BJ (cell line): Measurements from ENCODE around the gene ZFYVE26. TPM values are rescaled to one million over a fixed set of nuclear protein-coding genes. Genes with fewer than 3 reads are reported as not detected.

Experiments used
- CTCF ChIA-PET: fragments of 350-600 bp; formaldehyde crosslinking; extraction: SDS; loops from one replicate; lab custom pipeline; 2021; ENCODE audit warnings: antibody characterized with exemption, inconsistent platforms; lab: Yijun Ruan, JAX
- POLR2A ChIA-PET: fragments of 300-600 bp; sonication (Branson Sonifier 250); formaldehyde crosslinking; extraction: SDS; loops from one replicate; lab custom pipeline; 2021; ENCODE audit warnings: antibody characterized with exemption; lab: Charles Lee
- DNase-seq: peaks from one replicate; pipeline ENCODE4 v3.0.0-alpha.2; 2011; ENCODE audit warnings: low read depth
- H3K27me3 ChIP-seq: 2 replicates; pipeline ENCODE4 v1.6.0; 2011; ENCODE audit warnings: low read length; ENCODE audit not compliant: control insufficient read depth, insufficient read depth
- H3K36me3 ChIP-seq: 2 replicates; pipeline ENCODE4 v1.5.1; 2011; ENCODE audit warnings: low read length; ENCODE audit not compliant: control insufficient read depth, insufficient read depth
- H3K4me3 ChIP-seq: 2 replicates; pipeline ENCODE4 v1.5.1; 2011; ENCODE audit warnings: low read depth, mild to moderate bottlenecking, control low read depth, low read length
- polyA minus RNA-seq: library from RNA; depleted of rRNA, polyadenylated mRNA; stranded (reverse); fragments of >200 nt; gene quantifications from 2 replicates; pipeline ENCODE4 v1.2.3, GENCODE V29; 2011; rRNA and poly(A)+ RNA removed
- polyA plus RNA-seq: library from polyadenylated mRNA; depleted of rRNA; stranded (reverse); fragments of >200 nt; gene quantifications from 2 replicates; pipeline ENCODE4 v1.2.3, GENCODE V29; 2011; rRNA removed
- TF ChIP-seq, protein P1 (sequence below): IDR thresholded peaks from 2 replicates; pipeline ENCODE4 v1.5.1; 2011; ENCODE audit warnings: low read depth, mild to moderate bottlenecking, control low read depth, inconsistent platforms, low read length, moderate library complexity; ENCODE audit not compliant: insufficient read depth

ZFYVE26 gene
- polyA plus RNA-seq = 11.7 and 14.2 TPM in 2 replicates
- polyA minus RNA-seq = 24.1 and 30.3 TPM in 2 replicates

- ChIA-PET POLR2A (no interaction called here), CTCF (interaction anchor here (0.6 kb wide), 2 partner anchors 388 to 419 kb away, joined by 3 read pairs; no protein-coding TSS in a partner anchor)
- TF ChIP-seq, protein P1, sequence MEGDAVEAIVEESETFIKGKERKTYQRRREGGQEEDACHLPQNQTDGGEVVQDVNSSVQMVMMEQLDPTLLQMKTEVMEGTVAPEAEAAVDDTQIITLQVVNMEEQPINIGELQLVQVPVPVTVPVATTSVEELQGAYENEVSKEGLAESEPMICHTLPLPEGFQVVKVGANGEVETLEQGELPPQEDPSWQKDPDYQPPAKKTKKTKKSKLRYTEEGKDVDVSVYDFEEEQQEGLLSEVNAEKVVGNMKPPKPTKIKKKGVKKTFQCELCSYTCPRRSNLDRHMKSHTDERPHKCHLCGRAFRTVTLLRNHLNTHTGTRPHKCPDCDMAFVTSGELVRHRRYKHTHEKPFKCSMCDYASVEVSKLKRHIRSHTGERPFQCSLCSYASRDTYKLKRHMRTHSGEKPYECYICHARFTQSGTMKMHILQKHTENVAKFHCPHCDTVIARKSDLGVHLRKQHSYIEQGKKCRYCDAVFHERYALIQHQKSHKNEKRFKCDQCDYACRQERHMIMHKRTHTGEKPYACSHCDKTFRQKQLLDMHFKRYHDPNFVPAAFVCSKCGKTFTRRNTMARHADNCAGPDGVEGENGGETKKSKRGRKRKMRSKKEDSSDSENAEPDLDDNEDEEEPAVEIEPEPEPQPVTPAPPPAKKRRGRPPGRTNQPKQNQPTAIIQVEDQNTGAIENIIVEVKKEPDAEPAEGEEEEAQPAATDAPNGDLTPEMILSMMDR = no peak
- DNase-seq = peak; percentile 83
- Histone ChIP-seq H3K36me3 (no peaks in the 10 kb centered on the region), H3K27me3 (no peaks in the 10 kb centered on the region), H3K4me3 (peak within 1 kb of the TSS; percentile 81)
These were observed at the start of gene ZFYVE26 for GRCh38 chr14:67816326-67817002. Gene ZFYVE26, minus strand, starts transcription at chr14:67816590. Its CDS starts 627 bp downstream, at chr14:67815963.

DNA sequence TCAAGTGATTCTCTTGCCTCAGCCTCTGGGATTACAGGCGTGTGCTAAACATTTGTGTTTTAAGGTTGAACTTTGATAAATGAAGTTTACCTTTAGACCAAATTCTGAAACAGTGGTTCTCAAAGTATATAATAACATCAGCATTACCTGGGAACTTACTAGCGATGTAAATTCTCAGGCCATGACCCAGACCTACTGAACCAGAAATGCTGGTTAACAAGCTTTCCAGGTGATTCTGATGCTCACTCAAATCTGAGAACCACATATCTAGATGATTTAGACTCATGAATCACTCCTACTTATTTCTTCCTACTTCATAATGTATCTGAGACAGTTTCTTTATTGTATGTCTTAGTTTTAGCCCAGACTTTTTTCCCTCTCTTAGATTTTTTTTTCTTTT lies 46.8 kb upstream of the ZFYVE26 start:
- DNase-seq = no peak
- ChIA-PET CTCF (no interaction called here), POLR2A (no interaction called here)
- no peaks in the 10 kb centered on the region for H3K36me3 ChIP-seq
- TF ChIP-seq, protein P1 = no peak
- no peaks in the 10 kb centered on the region for H3K27me3 ChIP-seq
- H3K4me3 ChIP-seq = no peak overlapping the region

- H3K36me3 ChIP-seq = no peaks in the 10 kb centered on the region
- no peaks in the 10 kb centered on the region for H3K27me3 ChIP-seq
- ChIA-PET POLR2A (no interaction called here), CTCF (no interaction called here)
- DNase-seq = no peak
- TF ChIP-seq, protein P1 = no peak
- no peak overlapping the region for H3K4me3 ChIP-seq
These were observed 42.9 kb upstream of the ZFYVE26 start for GRCh38 chr14:67859169-67859749.

GRCh38 chr14:67857778-67858350 lies 41.5 kb upstream of the ZFYVE26 start:
- TF ChIP-seq, protein P1 = no peak
- no peak for DNase-seq
- no peaks in the 10 kb centered on the region for H3K36me3 ChIP-seq
- CTCF ChIA-PET = interaction anchor here (0.6 to 1.4 kb wide), 2 partner anchors 21 to 80 kb away, joined by 3 read pairs; no protein-coding TSS in a partner anchor
- H3K27me3 ChIP-seq = no peaks in the 10 kb centered on the region
- POLR2A ChIA-PET = no interaction called here
- H3K4me3 ChIP-seq = no peak overlapping the region

DNA sequence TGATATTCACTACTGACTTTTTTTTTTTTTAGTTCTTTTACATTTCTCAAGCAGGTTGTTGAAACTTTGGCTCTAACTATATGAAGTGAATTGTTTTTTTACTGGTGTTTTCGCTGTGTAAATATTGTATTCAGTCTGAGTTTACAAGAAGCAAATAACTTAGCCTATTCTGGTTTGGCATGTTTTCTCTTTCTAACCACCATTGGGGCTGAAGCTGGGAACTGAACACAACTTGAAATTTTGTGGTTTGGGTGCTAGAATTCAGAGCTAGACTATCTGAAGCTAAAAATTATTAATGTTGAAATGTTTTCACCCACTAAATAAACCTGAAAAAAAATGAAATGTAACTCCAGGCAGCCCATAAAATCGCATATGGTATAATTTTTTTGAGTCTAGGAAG lies 40.4 kb upstream of the ZFYVE26 start:
- ChIA-PET CTCF (interaction anchor here (0.6 to 1.4 kb wide), 2 partner anchors 20 to 144 kb away, joined by 3 to 4 read pairs; no protein-coding TSS in a partner anchor), POLR2A (no interaction called here)
- Histone ChIP-seq H3K4me3 (no peak overlapping the region), H3K36me3 (no peaks in the 10 kb centered on the region), H3K27me3 (no peaks in the 10 kb centered on the region)
- TF ChIP-seq, protein P1 = no peak
- DNase-seq = peak; percentile 13
